ENCODE data around the gene MYCN. TPM values are rescaled to one million over a fixed set of nuclear protein-coding genes. Genes with fewer than 3 reads are reported as not detected.

The MYCN gene
- total RNA-seq, 1 experiment from 2014 or later: 68.3 TPM

GRCh38 chr2:15930589-15931318 is 9.6 kb upstream of the MYCN start:
- Mint-ChIP-seq H3K4me3 (no peak overlapping the region), H3K9me3 (peaks cover 7% of the 10 kb centered on the region), H3K36me3 (peaks cover 7% of the 10 kb centered on the region; the same call in 1 of the 2 replicates), H3K27me3 (ENCODE audit: low read depth) (no peaks in the 10 kb centered on the region; the same call in 1 of the 2 replicates), H3K27ac (no peak overlapping the region), H3K4me1 (peaks cover 30% of the 10 kb centered on the region)
- CTCF ChIA-PET: interaction anchor here (1.4 kb wide), 1 partner anchor 9 kb away, joined by 3 read pairs; no protein-coding TSS in a partner anchor
- TF ChIP-seq ARID4B (CRISPR knock-in tag; IDR thresholded peaks at IDR 0.05; ENCODE audit: borderline replicate concordance) (no peak), USF1 (CRISPR knock-in tag; IDR thresholded peaks at IDR 0.05) (no peak), NFATC4 (CRISPR knock-in tag; IDR thresholded peaks at IDR 0.05) (no peak), RORB (CRISPR knock-in tag; IDR thresholded peaks at IDR 0.05) (no peak), ZNF425 (CRISPR knock-in tag; conservative IDR thresholded peaks at IDR 0.05) (no peak), HMGA2 (CRISPR knock-in tag; IDR thresholded peaks at IDR 0.05) (no peak), ZNF121 (CRISPR knock-in tag; IDR thresholded peaks at IDR 0.05) (no peak), ZNF219 (CRISPR knock-in tag; IDR thresholded peaks at IDR 0.05; ENCODE audit: borderline replicate concordance) (no peak), ELF4 (CRISPR knock-in tag; IDR thresholded peaks at IDR 0.05; ENCODE audit: low read depth) (no peak), MAX (CRISPR knock-in tag; IDR thresholded peaks at IDR 0.05) (no peak), ZBTB21 (CRISPR knock-in tag; IDR thresholded peaks at IDR 0.05; ENCODE audit: borderline replicate concordance) (no peak)
- DNase-seq (ENCODE audit: low spot score) (no peak), ATAC-seq (no peak)
- POLR2A ChIA-PET: no interaction called here

- DNase-seq (ENCODE audit: low spot score) (no peak), ATAC-seq (no peak)
- Mint-ChIP-seq H3K4me1 (peaks cover 34% of the 10 kb centered on the region), H3K4me3 (no peak overlapping the region), H3K9me3 (peaks cover 7% of the 10 kb centered on the region), H3K27ac (no peak overlapping the region), H3K27me3 (ENCODE audit: low read depth) (no peaks in the 10 kb centered on the region; the same call in 1 of the 2 replicates), H3K36me3 (peaks cover 7% of the 10 kb centered on the region; the same call in 1 of the 2 replicates)
- ChIA-PET CTCF (interaction anchor here (1.4 kb wide), 1 partner anchor 8 kb away, joined by 3 read pairs; no protein-coding TSS in a partner anchor), POLR2A (no interaction called here)
- no peak for TF ChIP-seq ZMAT4 (CRISPR knock-in tag; IDR thresholded peaks at IDR 0.05)
- TF ChIP-seq AR (CRISPR knock-in tag; IDR thresholded peaks at IDR 0.05): no peak
- no peak for TF ChIP-seq TP53 (CRISPR knock-in tag; IDR thresholded peaks at IDR 0.05)
- TF ChIP-seq ELF4 (CRISPR knock-in tag; IDR thresholded peaks at IDR 0.05; ENCODE audit: low read depth): no peak
- no peak for TF ChIP-seq AFF4 (CRISPR knock-in tag; IDR thresholded peaks at IDR 0.05; ENCODE audit: borderline replicate concordance)
- no peak for TF ChIP-seq MLX (CRISPR knock-in tag; IDR thresholded peaks at IDR 0.05)
- TF ChIP-seq KAT7 (CRISPR knock-in tag; IDR thresholded peaks at IDR 0.05; ENCODE audit: borderline replicate concordance): no peak
Observed at GRCh38 chr2:15931319-15931890, 8.9 kb upstream of the MYCN start.

Data from WTC11 (cell line).